Tibial artery (tissue), 4 donors: ENCODE data around the gene VOPP1.
A peak's percentile ranks its signal among the peaks of the same experiment; 100 is the strongest.

ENCODE experiments used
- DNase-seq, 2 donors: peaks; one replicate each; pipeline ENCODE4 v3.0.0-alpha.2; 2019
- H3K27ac ChIP-seq, 2 donors: fragments of 200-600 bp; sonication (generic) in 1 of 2; 1 replicate in 1 of 2; 2 replicates in 1 of 2; pipeline ENCODE4 v1.5.1; 2018 to 2019; ENCODE audit warnings: mild to moderate bottlenecking in 1 of 2
- H3K27me3 ChIP-seq, 2 donors: fragments of 200-600 bp; sonication (generic) in 1 of 2; one replicate each; pipeline versions ENCODE4 v1.5.1 to v1.6.0; 2016 to 2019
- H3K36me3 ChIP-seq, 3 donors: fragments of 200-600 bp; sonication (generic) in 2 of 3; one replicate each; pipeline ENCODE4 v1.5.1; 2016 to 2019; ENCODE audit warnings: mild to moderate bottlenecking in 2 of 3
- H3K4me1 ChIP-seq, 4 donors: fragments of 200-600 bp; sonication (generic) in 2 of 4; 1 replicate in 3 of 4; 2 replicates in 1 of 4; pipeline ENCODE4 v1.5.1; 2016 to 2019
- H3K4me3 ChIP-seq, 2 donors: fragments of 200-600 bp; sonication (generic) in 1 of 2; 1 replicate in 1 of 2; 2 replicates in 1 of 2; pipeline ENCODE4 v1.5.1; 2018 to 2019; ENCODE audit warnings: mild to moderate bottlenecking in 2 of 2
- H3K9me3 ChIP-seq, 3 donors: fragments of 200-600 bp; sonication (generic) in 1 of 3; one replicate each; pipeline ENCODE4 v1.5.1; 2016 to 2019
- intact Hi-C: fragments of 100-400 bp; cut with DNase I; formaldehyde crosslinking; loops from one replicate; pipeline ENCODE4 v1.15.0; 2023; ENCODE audit warnings: low total_unique reads
- TF ChIP-seq, protein P1 (sequence below), 2 experiments: fragments of 200-600 bp in 1 of 2; fragments of 450-650 bp in 1 of 2; IDR thresholded peaks; one replicate each; pipeline ENCODE4 v1.5.1; 2017 to 2019; ENCODE audit warnings: antibody characterized with exemption in 2 of 2, mild to moderate bottlenecking in 1 of 2, moderate library complexity in 1 of 2

The VOPP1 gene

DNA sequence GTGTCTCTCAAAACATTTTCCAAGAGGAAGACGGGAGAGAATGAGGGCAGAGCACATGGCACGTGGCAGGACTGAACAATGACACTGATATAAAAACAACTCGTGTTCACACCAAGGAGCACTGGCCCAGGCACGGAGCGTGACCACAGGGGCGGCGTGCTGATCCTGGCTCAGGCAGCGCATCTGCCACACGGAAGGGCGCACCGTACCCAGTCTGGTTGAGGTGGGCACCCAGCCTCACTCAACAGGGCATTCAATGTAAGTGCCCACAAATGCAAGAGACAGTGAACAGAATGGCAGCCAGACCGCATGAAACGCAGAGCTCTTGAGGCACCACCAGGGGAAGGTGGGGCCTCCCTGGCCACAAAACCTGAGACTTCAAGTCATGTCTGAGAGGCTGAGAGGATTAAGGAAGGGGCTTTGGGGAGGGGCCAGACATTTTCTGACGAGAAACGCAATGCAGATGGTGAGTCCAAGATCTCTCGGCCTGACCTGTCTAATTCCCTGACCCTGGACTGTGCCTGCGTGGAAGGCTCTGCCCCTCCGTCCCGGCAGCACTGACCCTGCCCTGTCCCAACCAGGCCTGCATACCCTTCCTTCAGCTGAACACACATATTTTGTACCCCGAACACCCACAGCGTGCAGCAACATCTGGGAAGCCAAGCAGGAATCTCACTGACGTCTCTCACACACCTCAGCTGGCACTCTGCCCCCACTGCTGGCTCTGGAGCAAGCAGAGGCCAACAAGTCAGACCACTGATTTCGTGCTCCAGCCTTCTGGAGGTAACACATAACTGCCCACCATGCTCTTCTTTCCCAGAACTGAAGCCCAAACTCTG lies 35.5 kb downstream of the VOPP1 start:
- H3K9me3 ChIP-seq = no peaks in the 10 kb centered on the region
- no peaks in the 10 kb centered on the region for H3K27me3 ChIP-seq
- DNase-seq = no peak
- no peak overlapping the region for H3K27ac ChIP-seq
- TF ChIP-seq, protein P1, sequence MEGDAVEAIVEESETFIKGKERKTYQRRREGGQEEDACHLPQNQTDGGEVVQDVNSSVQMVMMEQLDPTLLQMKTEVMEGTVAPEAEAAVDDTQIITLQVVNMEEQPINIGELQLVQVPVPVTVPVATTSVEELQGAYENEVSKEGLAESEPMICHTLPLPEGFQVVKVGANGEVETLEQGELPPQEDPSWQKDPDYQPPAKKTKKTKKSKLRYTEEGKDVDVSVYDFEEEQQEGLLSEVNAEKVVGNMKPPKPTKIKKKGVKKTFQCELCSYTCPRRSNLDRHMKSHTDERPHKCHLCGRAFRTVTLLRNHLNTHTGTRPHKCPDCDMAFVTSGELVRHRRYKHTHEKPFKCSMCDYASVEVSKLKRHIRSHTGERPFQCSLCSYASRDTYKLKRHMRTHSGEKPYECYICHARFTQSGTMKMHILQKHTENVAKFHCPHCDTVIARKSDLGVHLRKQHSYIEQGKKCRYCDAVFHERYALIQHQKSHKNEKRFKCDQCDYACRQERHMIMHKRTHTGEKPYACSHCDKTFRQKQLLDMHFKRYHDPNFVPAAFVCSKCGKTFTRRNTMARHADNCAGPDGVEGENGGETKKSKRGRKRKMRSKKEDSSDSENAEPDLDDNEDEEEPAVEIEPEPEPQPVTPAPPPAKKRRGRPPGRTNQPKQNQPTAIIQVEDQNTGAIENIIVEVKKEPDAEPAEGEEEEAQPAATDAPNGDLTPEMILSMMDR (IDR thresholded peaks at IDR 0.05) = no peak
- H3K4me3 ChIP-seq = no peak overlapping the region
- peaks cover 0 to 39% (median 10%) of the 10 kb centered on the region in 4 donors for H3K4me1 ChIP-seq
- intact Hi-C loops = no loop called here
- H3K36me3 ChIP-seq = no peaks in the 10 kb centered on the region

DNA sequence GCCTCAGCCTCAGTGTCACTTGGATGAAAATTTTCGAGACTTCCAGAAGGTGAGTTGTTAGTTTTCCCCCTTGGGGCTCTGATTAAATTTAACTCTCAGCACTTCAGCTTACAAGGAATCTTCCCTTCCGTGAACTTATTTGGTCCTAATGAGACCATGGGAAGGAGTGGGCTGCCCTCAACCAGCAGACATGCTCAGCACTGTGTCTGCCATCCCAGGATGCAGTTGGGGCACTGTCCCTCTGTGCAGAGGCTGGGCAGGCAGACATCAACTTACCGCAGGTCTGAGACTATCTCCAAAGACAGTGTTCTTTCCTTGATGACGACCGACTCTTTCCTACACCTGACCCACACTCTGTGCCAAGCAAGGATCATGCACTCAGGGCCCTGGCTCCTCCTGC lies 36.7 kb downstream of the VOPP1 start:
- Histone ChIP-seq H3K36me3 (no peaks in the 10 kb centered on the region), H3K4me3 (no peak overlapping the region), H3K27ac (no peak overlapping the region), H3K9me3 (no peaks in the 10 kb centered on the region), H3K27me3 (no peaks in the 10 kb centered on the region), H3K4me1 (peaks cover 0 to 45% (median 10%) of the 10 kb centered on the region in 4 donors)
- intact Hi-C loops = loop anchor here (2.0 kb wide), 1 partner anchor 19 kb away; no protein-coding TSS in a partner anchor
- TF ChIP-seq, protein P1 (IDR thresholded peaks at IDR 0.05) = no peak
- no peak for DNase-seq

DNA sequence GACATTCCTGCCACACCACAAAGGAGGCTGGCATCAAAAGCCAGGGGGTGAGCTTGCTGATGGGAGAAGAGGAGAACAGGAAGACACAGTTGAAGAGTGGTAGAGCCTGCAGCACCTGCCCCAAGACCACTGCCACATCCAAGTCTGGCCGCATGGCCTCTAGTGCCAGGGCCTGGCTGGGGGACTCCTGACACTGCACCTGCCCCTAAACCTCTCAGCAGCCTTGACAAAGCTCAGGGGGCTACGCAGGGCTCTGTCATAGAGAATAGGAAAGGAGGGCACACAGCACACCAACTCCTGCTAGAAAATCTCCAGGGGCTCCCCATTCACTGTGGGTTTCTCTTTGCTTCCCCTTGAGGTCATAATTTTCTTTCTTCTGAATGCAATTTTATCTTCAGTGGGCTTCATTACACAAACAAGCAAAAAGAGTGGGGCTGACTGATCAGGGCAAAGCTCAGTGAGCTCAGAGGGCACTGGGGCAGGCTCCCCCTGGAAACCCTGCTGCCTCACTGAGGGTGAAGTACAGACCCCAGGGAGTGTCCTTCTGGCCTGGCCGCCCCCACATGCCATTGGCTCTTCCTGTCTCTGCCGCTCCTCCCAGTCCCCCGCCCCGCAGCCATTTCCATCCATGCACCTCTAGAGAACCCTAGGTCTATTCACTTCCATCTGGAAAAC lies 37.2 kb downstream of the VOPP1 start:
- intact Hi-C loops = loop anchor here (2.0 kb wide), 1 partner anchor 20 kb away; no protein-coding TSS in a partner anchor
- Histone ChIP-seq H3K27me3 (no peaks in the 10 kb centered on the region), H3K4me1 (peaks cover 0 to 45% (median 10%) of the 10 kb centered on the region in 4 donors), H3K27ac (peak overlapping the region; percentile 28 to 43), H3K36me3 (no peaks in the 10 kb centered on the region), H3K9me3 (no peaks in the 10 kb centered on the region), H3K4me3 (no peak overlapping the region)
- no peak for DNase-seq
- TF ChIP-seq, protein P1 (IDR thresholded peaks at IDR 0.05) = no peak

DNA sequence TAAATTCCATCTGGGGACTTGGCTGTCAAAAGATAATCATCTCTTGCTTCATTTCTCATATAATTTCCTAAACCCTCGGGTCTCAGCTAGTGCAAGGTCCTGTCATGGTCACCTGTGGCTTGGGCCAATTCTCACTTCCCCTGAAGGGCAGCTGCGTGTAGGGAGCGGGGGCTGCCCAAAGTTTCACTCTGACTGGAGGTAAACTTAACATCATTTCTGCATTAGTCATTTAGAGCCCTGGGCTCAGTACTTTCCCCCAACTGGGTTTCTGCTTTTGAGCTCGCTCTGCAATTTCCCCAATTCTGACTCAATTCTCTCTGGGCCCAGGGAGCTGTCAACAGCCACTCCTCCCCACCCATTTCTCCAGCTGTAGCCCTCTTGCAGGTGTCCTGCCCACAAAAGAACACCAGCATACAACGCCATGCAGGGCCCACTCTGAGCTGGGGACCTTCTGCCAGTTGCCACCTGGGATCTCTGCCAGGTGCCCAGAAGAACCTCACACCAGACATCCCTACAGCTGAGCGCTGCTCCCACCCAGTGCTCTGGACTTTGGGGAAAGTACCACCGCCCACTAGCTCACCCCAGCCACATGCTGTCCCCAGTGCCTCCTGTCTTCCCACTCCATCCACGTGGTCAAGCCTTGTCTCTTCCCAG lies 37.9 kb downstream of the VOPP1 start:
- TF ChIP-seq, protein P1 (IDR thresholded peaks at IDR 0.05) = no peak
- Histone ChIP-seq H3K36me3 (no peaks in the 10 kb centered on the region), H3K27me3 (no peaks in the 10 kb centered on the region), H3K4me3 (no peak overlapping the region), H3K27ac (peak overlapping the region; percentile 28 to 43), H3K9me3 (no peaks in the 10 kb centered on the region), H3K4me1 (peaks cover 0 to 45% (median 10%) of the 10 kb centered on the region in 4 donors)
- intact Hi-C loops = loop anchor here (2.0 kb wide), 1 partner anchor 20 kb away; no protein-coding TSS in a partner anchor
- peak; percentile 59 to 81 for DNase-seq

DNA sequence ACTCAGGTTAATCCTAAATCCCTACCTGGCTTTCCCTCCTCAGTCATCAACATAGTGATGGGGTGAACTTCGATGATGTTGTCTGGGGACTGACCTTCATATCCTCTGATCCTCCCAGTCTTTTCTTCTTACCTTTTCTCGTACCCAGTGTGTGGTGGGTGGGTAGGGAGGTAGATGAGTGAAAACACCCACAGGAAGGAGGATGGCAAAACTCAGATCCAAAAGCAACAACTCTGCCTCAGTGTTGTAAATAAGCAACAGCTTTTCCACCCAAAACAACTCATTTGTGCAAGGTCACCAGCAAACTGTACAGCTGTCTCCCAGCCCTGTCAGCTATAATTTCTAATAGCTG lies 38.6 kb downstream of the VOPP1 start:
- no peaks in the 10 kb centered on the region for H3K9me3 ChIP-seq
- intact Hi-C loops = loop anchor here (2.0 kb wide), 1 partner anchor 21 kb away; no protein-coding TSS in a partner anchor
- DNase-seq = no peak
- TF ChIP-seq, protein P1 (IDR thresholded peaks at IDR 0.05) = no peak
- peaks cover 0 to 45% (median 10%) of the 10 kb centered on the region in 4 donors for H3K4me1 ChIP-seq
- no peak overlapping the region for H3K4me3 ChIP-seq
- no peaks in the 10 kb centered on the region for H3K27me3 ChIP-seq
- H3K36me3 ChIP-seq = no peaks in the 10 kb centered on the region
- H3K27ac ChIP-seq = peak overlapping the region in 1 of 2 donors; percentile 19
